ENCODE measurements around the gene HTR3E. TPM values are rescaled to one million over a fixed set of nuclear protein-coding genes. Genes with fewer than 3 reads are reported as not detected.

The HTR3E gene
- total and polyA plus RNA-seq, 2 of the 13 experiments (the other 11 are each of a cell fraction or from before 2014, with no cell fraction given) = not detected

GRCh38 chr3:184133840-184134745, 37.2 kb downstream of the HTR3E start (continued):
- TF ChIP-seq, protein P1, sequence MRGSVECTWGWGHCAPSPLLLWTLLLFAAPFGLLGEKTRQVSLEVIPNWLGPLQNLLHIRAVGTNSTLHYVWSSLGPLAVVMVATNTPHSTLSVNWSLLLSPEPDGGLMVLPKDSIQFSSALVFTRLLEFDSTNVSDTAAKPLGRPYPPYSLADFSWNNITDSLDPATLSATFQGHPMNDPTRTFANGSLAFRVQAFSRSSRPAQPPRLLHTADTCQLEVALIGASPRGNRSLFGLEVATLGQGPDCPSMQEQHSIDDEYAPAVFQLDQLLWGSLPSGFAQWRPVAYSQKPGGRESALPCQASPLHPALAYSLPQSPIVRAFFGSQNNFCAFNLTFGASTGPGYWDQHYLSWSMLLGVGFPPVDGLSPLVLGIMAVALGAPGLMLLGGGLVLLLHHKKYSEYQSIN (CRISPR knock-in tag; IDR thresholded peaks at IDR 0.05; ENCODE audit: borderline replicate concordance) = no peak
- no peak for TF ChIP-seq ASH2L (IDR thresholded peaks at IDR 0.05; ENCODE audit: insufficient read length, low read depth, low read length)
- TF ChIP-seq TGIF2 (CRISPR knock-in tag; IDR thresholded peaks at IDR 0.05) = no peak
- peak; percentile 24; the same call in 1 of the 2 replicates for TF ChIP-seq ZNF768 (CRISPR knock-in tag; IDR thresholded peaks at IDR 0.05)
- TF ChIP-seq ATF5 (CRISPR knock-in tag; IDR thresholded peaks at IDR 0.05; ENCODE audit: low read depth) = peak; percentile 85; the same call in 1 of the 2 replicates
- TF ChIP-seq, protein P2, sequence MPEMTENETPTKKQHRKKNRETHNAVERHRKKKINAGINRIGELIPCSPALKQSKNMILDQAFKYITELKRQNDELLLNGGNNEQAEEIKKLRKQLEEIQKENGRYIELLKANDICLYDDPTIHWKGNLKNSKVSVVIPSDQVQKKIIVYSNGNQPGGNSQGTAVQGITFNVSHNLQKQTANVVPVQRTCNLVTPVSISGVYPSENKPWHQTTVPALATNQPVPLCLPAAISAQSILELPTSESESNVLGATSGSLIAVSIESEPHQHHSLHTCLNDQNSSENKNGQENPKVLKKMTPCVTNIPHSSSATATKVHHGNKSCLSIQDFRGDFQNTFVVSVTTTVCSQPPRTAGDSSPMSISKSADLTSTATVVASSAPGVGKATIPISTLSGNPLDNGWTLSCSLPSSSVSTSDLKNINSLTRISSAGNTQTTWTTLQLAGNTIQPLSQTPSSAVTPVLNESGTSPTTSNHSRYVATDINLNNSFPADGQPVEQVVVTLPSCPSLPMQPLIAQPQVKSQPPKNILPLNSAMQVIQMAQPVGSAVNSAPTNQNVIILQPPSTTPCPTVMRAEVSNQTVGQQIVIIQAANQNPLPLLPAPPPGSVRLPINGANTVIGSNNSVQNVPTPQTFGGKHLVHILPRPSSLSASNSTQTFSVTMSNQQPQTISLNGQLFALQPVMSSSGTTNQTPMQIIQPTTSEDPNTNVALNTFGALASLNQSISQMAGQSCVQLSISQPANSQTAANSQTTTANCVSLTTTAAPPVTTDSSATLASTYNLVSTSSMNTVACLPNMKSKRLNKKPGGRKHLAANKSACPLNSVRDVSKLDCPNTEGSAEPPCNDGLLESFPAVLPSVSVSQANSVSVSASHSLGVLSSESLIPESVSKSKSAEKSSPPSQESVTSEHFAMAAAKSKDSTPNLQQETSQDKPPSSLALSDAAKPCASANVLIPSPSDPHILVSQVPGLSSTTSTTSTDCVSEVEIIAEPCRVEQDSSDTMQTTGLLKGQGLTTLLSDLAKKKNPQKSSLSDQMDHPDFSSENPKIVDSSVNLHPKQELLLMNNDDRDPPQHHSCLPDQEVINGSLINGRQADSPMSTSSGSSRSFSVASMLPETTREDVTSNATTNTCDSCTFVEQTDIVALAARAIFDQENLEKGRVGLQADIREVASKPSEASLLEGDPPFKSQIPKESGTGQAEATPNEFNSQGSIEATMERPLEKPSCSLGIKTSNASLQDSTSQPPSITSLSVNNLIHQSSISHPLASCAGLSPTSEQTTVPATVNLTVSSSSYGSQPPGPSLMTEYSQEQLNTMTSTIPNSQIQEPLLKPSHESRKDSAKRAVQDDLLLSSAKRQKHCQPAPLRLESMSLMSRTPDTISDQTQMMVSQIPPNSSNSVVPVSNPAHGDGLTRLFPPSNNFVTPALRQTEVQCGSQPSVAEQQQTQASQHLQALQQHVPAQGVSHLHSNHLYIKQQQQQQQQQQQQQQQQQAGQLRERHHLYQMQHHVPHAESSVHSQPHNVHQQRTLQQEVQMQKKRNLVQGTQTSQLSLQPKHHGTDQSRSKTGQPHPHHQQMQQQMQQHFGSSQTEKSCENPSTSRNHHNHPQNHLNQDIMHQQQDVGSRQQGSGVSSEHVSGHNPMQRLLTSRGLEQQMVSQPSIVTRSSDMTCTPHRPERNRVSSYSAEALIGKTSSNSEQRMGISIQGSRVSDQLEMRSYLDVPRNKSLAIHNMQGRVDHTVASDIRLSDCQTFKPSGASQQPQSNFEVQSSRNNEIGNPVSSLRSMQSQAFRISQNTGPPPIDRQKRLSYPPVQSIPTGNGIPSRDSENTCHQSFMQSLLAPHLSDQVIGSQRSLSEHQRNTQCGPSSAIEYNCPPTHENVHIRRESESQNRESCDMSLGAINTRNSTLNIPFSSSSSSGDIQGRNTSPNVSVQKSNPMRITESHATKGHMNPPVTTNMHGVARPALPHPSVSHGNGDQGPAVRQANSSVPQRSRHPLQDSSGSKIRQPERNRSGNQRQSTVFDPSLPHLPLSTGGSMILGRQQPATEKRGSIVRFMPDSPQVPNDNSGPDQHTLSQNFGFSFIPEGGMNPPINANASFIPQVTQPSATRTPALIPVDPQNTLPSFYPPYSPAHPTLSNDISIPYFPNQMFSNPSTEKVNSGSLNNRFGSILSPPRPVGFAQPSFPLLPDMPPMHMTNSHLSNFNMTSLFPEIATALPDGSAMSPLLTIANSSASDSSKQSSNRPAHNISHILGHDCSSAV (CRISPR knock-in tag; IDR thresholded peaks at IDR 0.05; ENCODE audit: borderline replicate concordance) = 0 out of 2 replicates have a peak, but pooled peaks have one; percentile 48
- no peak for TF ChIP-seq CBX2 (IDR thresholded peaks at IDR 0.05; ENCODE audit: low read depth, low read length)
- 0 out of 2 replicates have a peak, but pooled peaks have one; percentile 19 for TF ChIP-seq CBX2 (CRISPR knock-in tag; IDR thresholded peaks at IDR 0.05; ENCODE audit: low read depth)
- TF ChIP-seq, protein P3, sequence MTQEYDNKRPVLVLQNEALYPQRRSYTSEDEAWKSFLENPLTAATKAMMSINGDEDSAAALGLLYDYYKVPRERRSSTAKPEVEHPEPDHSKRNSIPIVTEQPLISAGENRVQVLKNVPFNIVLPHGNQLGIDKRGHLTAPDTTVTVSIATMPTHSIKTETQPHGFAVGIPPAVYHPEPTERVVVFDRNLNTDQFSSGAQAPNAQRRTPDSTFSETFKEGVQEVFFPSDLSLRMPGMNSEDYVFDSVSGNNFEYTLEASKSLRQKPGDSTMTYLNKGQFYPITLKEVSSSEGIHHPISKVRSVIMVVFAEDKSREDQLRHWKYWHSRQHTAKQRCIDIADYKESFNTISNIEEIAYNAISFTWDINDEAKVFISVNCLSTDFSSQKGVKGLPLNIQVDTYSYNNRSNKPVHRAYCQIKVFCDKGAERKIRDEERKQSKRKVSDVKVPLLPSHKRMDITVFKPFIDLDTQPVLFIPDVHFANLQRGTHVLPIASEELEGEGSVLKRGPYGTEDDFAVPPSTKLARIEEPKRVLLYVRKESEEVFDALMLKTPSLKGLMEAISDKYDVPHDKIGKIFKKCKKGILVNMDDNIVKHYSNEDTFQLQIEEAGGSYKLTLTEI (CRISPR knock-in tag; conservative IDR thresholded peaks at IDR 0.05) = no peak
- TF ChIP-seq MAF1 (CRISPR knock-in tag; IDR thresholded peaks at IDR 0.05; ENCODE audit: borderline replicate concordance) = no peak
- no peak for TF ChIP-seq NFYB (CRISPR knock-in tag; IDR thresholded peaks at IDR 0.05)
- peak; percentile 18; the same call in 1 of the 2 replicates for TF ChIP-seq ZNF224 (CRISPR knock-in tag; IDR thresholded peaks at IDR 0.05)
- TF ChIP-seq PAF1 (CRISPR knock-in tag; IDR thresholded peaks at IDR 0.05) = no peak
- peak; percentile 52; the same call in 1 of the 2 replicates for TF ChIP-seq ZNF335 (CRISPR knock-in tag; IDR thresholded peaks at IDR 0.05)
- no peak for TF ChIP-seq NR1H2 (CRISPR knock-in tag; IDR thresholded peaks at IDR 0.05; ENCODE audit: borderline replicate concordance, low read depth)
- TF ChIP-seq TCF7L2 (IDR thresholded peaks at IDR 0.05; ENCODE audit: low read depth, low read length) = no peak
- peak; percentile 55; the same call in 1 of the 2 replicates for TF ChIP-seq ZNF772 (CRISPR knock-in tag; IDR thresholded peaks at IDR 0.05)

All from HepG2 (cell line).